H1 (cell line): ENCODE measurements around the gene KREMEN1. TPM values are rescaled to one million over a fixed set of nuclear protein-coding genes. Genes with fewer than 3 reads are reported as not detected.

Experiments
- CTCF ChIA-PET: fragments of 300-600 bp; sonication (Branson Sonifier 250); formaldehyde crosslinking; loops from one replicate; lab custom pipeline; 2021; ENCODE audit not compliant: partially characterized antibody; lab: Charles Lee
- POLR2A ChIA-PET: fragments of 300-600 bp; sonication (Branson Sonifier 250); formaldehyde crosslinking; loops from one replicate; lab custom pipeline; 2021; ENCODE audit warnings: inconsistent platforms; ENCODE audit not compliant: partially characterized antibody; lab: Charles Lee
- DNase-seq, 2 experiments: peaks; one replicate each; pipeline versions ENCODE4 v3.0.0 to v3.0.0-alpha.2; 2010 to 2022; ENCODE audit warnings: low spot score in 2 of 2, low read depth in 1 of 2, mixed read lengths in 1 of 2
- FAIRE-seq: peaks from 2 replicates; lab custom pipeline; 2011; peaks lifted over from hg19 to GRCh38; lab: Jason Lieb, UNC
- H2AFZ ChIP-seq: 2 replicates; pipeline ENCODE4 v1.8.1; 2012; ENCODE audit warnings: low read length, inconsistent platforms
- H2AK5ac ChIP-seq: 2 replicates; pipeline ENCODE4 v1.6.1; 2013; ENCODE audit warnings: low read depth, low read length
- H2BK120ac ChIP-seq: replicated peaks from 2 replicates; pipeline ENCODE3; 2013; ENCODE audit warnings: low read depth, low read length, inconsistent platforms
- H2BK12ac ChIP-seq: 2 replicates; pipeline ENCODE4 v1.6.1; 2013; ENCODE audit warnings: low read depth, low read length
- H2BK15ac ChIP-seq: 2 replicates; pipeline ENCODE4 v1.6.1; 2013; ENCODE audit warnings: low read length
- H2BK20ac ChIP-seq: 2 replicates; pipeline ENCODE4 v1.6.1; 2013; ENCODE audit warnings: low read length
- H2BK5ac ChIP-seq: 2 replicates; pipeline ENCODE4 v1.6.1; 2013; ENCODE audit warnings: low read depth, low read length
- H3K14ac ChIP-seq: 2 replicates; pipeline ENCODE4 v1.6.1; 2013; ENCODE audit warnings: inconsistent platforms; ENCODE audit not compliant: insufficient read length
- H3K18ac ChIP-seq: 2 replicates; pipeline ENCODE4 v1.6.1; 2013; ENCODE audit warnings: low read length; ENCODE audit errors: extremely low read depth
- H3K23ac ChIP-seq: 2 replicates; pipeline ENCODE4 v1.6.1; 2013; ENCODE audit warnings: inconsistent platforms; ENCODE audit not compliant: insufficient read length
- H3K23me2 ChIP-seq: 2 replicates; pipeline ENCODE4 v1.6.1; 2013; ENCODE audit warnings: low read depth, low read length
- H3K27ac ChIP-seq: 2 replicates; pipeline ENCODE4 v1.6.1; 2011; ENCODE audit warnings: low read depth, low read length, inconsistent platforms
- H3K27me3 ChIP-seq, 4 experiments: replicated peaks in 1 of 4; 1 replicate in 1 of 4; 2 replicates in 3 of 4; pipeline versions ENCODE4 v1.6.1 to v1.8.1; 2011 to 2013; ENCODE audit warnings: low read length in 3 of 4, mild to moderate bottlenecking in 3 of 4, inconsistent platforms in 2 of 4, mixed read lengths in 2 of 4, moderate library complexity in 1 of 4; ENCODE audit not compliant: control insufficient read depth in 3 of 4, insufficient read depth in 3 of 4; ENCODE audit errors: extremely low read depth in 1 of 4
- H3K36me3 ChIP-seq, 4 experiments: 2 replicates each; pipeline versions ENCODE4 v1.6.1 to v1.8.1; 2011 to 2013; ENCODE audit warnings: mild to moderate bottlenecking in 4 of 4, low read length in 3 of 4, moderate library complexity in 2 of 4, control low read depth in 1 of 4, inconsistent platforms in 1 of 4; ENCODE audit not compliant: insufficient read depth in 4 of 4, control insufficient read depth in 2 of 4
- H3K4ac ChIP-seq: replicated peaks from 2 replicates; pipeline ENCODE3; 2013; ENCODE audit warnings: low read length, low read depth, mixed read lengths, inconsistent platforms; ENCODE audit not compliant: insufficient read length
- H3K4me1 ChIP-seq, 4 experiments: replicated peaks in 1 of 4; 1 replicate in 1 of 4; 2 replicates in 3 of 4; pipeline versions ENCODE4 v1.6.1 to v1.8.1; 2011 to 2013; ENCODE audit warnings: low read length in 3 of 4, inconsistent platforms in 2 of 4, mixed read lengths in 1 of 4; ENCODE audit not compliant: insufficient read depth in 4 of 4, control insufficient read depth in 3 of 4
- H3K4me2 ChIP-seq, 2 experiments: 2 replicates each; pipeline versions ENCODE4 v1.6.1 to v1.8.1; 2011 to 2013; ENCODE audit warnings: low read depth in 2 of 2, low read length in 2 of 2, control low read depth in 1 of 2, inconsistent platforms in 1 of 2, mild to moderate bottlenecking in 1 of 2; ENCODE audit not compliant: insufficient read depth in 1 of 2
- H3K4me3 ChIP-seq, 4 experiments: fragments of 200-600, 300-600 bp in 1 of 4; sonication (generic), shearing (Covaris generic), sonication (Bioruptor Twin) in 1 of 4; 2 replicates each; pipeline versions ENCODE4 v1.5.1 to v1.8.1; 2011 to 2016; ENCODE audit warnings: low read length in 4 of 4, low read depth in 3 of 4, control low read depth in 2 of 4, inconsistent platforms in 2 of 4, mild to moderate bottlenecking in 2 of 4, mixed read lengths in 1 of 4, moderate library complexity in 1 of 4; ENCODE audit not compliant: insufficient read depth in 2 of 4; ENCODE audit errors: extremely low read depth in 1 of 4
- H3K56ac ChIP-seq: replicated peaks from 2 replicates; pipeline ENCODE3; 2013; ENCODE audit warnings: low read depth, mild to moderate bottlenecking, mixed read lengths, low read length, inconsistent platforms; ENCODE audit not compliant: insufficient read length
- H3K79me1 ChIP-seq: 2 replicates; pipeline ENCODE4 v1.6.1; 2013; ENCODE audit warnings: low read depth, low read length, control low read depth
- H3K79me2 ChIP-seq, 2 experiments: 2 replicates each; pipeline versions ENCODE4 v1.6.1 to v1.8.1; 2012 to 2013; ENCODE audit warnings: low read length in 2 of 2, mild to moderate bottlenecking in 2 of 2, inconsistent platforms in 1 of 2; ENCODE audit not compliant: insufficient read depth in 2 of 2, control insufficient read depth in 1 of 2
- H3K9ac ChIP-seq, 4 experiments: replicated peaks in 1 of 4; 1 replicate in 1 of 4; 2 replicates in 3 of 4; pipeline versions ENCODE4 v1.6.1 to v1.8.1; 2011 to 2013; ENCODE audit warnings: low read depth in 3 of 4, low read length in 3 of 4, control low read depth in 2 of 4, mild to moderate bottlenecking in 2 of 4, moderate library complexity in 2 of 4, inconsistent platforms in 1 of 4; ENCODE audit errors: extremely low read depth in 1 of 4
- H3K9me3 ChIP-seq, 2 experiments: 2 replicates each; pipeline versions ENCODE4 v1.6.1 to v1.8.1; 2012 to 2013; ENCODE audit warnings: mild to moderate bottlenecking in 2 of 2, moderate library complexity in 2 of 2, control low read depth in 1 of 2, inconsistent platforms in 1 of 2, low read depth in 1 of 2, low read length in 1 of 2, mixed read lengths in 1 of 2; ENCODE audit not compliant: insufficient read depth in 2 of 2
- H4K20me1 ChIP-seq, 2 experiments: replicated peaks in 1 of 2; 2 replicates each; pipeline versions ENCODE3 to v1.8.1; 2011 to 2013; ENCODE audit warnings: inconsistent platforms in 2 of 2, low read length in 2 of 2, mild to moderate bottlenecking in 1 of 2; ENCODE audit not compliant: insufficient read depth in 2 of 2, control insufficient read depth in 1 of 2
- H4K5ac ChIP-seq: 2 replicates; pipeline ENCODE4 v1.6.1; 2013; ENCODE audit warnings: low read length, low read depth, mixed read lengths, inconsistent platforms; ENCODE audit not compliant: insufficient read length
- H4K8ac ChIP-seq: 2 replicates; pipeline ENCODE4 v1.8.0; 2013; ENCODE audit warnings: mild to moderate bottlenecking, moderate library complexity, low read length, inconsistent platforms; ENCODE audit not compliant: insufficient read depth; ENCODE audit errors: extremely low read depth
- H4K91ac ChIP-seq: replicated peaks from 2 replicates; pipeline ENCODE3; 2013; ENCODE audit warnings: low read length, mixed read lengths, inconsistent platforms; ENCODE audit not compliant: insufficient read length
- ATF3 ChIP-seq: IDR thresholded peaks from 2 replicates; pipeline ENCODE4 v1.6.1; 2011; ENCODE audit warnings: low read depth, mild to moderate bottlenecking, low read length; ENCODE audit not compliant: insufficient read depth
- CBX8 ChIP-seq: fragments of 300-800, 300-1000 bp; sonication (generic); IDR thresholded peaks from 2 replicates; pipeline ENCODE4 v1.7.1; 2016; ENCODE audit warnings: low read depth, low read length, borderline replicate concordance
- CREB1 ChIP-seq: IDR thresholded peaks from 2 replicates; pipeline ENCODE4 v1.6.1; 2012; ENCODE audit warnings: inconsistent platforms
- E2F6 ChIP-seq: IDR thresholded peaks from 2 replicates; pipeline ENCODE4 v1.6.1; 2012; ENCODE audit warnings: inconsistent platforms
- HDAC6 ChIP-seq: IDR thresholded peaks from one replicate; pipeline ENCODE4 v1.7.1; 2012; ENCODE audit warnings: low read depth, mild to moderate bottlenecking, inconsistent platforms, low read length, moderate library complexity
- JUN ChIP-seq: IDR thresholded peaks from 2 replicates; pipeline ENCODE4 v1.6.1; 2011; ENCODE audit warnings: low read depth, mild to moderate bottlenecking, improper control_type of control experiment, low read length
- KDM1A ChIP-seq: fragments of 200-600, 300-600 bp; sonication (generic); IDR thresholded peaks from 2 replicates; pipeline ENCODE4 v1.7.1; 2016; ENCODE audit warnings: mild to moderate bottlenecking, low read length, borderline replicate concordance
- KDM5A ChIP-seq: fragments of 200-600 bp; IDR thresholded peaks from 2 replicates; pipeline ENCODE4 v1.7.1; 2012; ENCODE audit warnings: mild to moderate bottlenecking, low read length, inconsistent platforms, mixed read lengths
- POLR2A ChIP-seq, 2 experiments: IDR thresholded peaks; 1 replicate in 1 of 2; 2 replicates in 1 of 2; pipeline ENCODE4 v1.6.1; 2011; ENCODE audit warnings: low read depth in 2 of 2, low read length in 2 of 2, mild to moderate bottlenecking in 2 of 2; ENCODE audit errors: control extremely low read depth in 1 of 2
- POLR2AphosphoS5 ChIP-seq: IDR thresholded peaks from 2 replicates; pipeline ENCODE4 v1.6.1; 2011; ENCODE audit warnings: low read depth, low read length
- RAD21 ChIP-seq, 2 experiments: IDR thresholded peaks in 1 of 2; conservative IDR thresholded peaks in 1 of 2; 2 replicates each; pipeline ENCODE4 v1.6.1; 2011; ENCODE audit warnings: low read depth in 2 of 2, low read length in 2 of 2, improper control_type of control experiment in 1 of 2, inconsistent platforms in 1 of 2, mild to moderate bottlenecking in 1 of 2, moderate library complexity in 1 of 2
- RBBP5 ChIP-seq: IDR thresholded peaks from 2 replicates; pipeline ENCODE4 v1.7.1; 2012; ENCODE audit warnings: low read depth, mild to moderate bottlenecking, inconsistent platforms, low read length, moderate library complexity, borderline replicate concordance
- SIRT6 ChIP-seq: IDR thresholded peaks from one replicate; pipeline ENCODE4 v1.7.1; 2012; ENCODE audit warnings: low read length, inconsistent platforms
- SP1 ChIP-seq: IDR thresholded peaks from 2 replicates; pipeline ENCODE4 v1.6.1; 2011; ENCODE audit warnings: low read depth, low read length
- SP4 ChIP-seq: IDR thresholded peaks from 2 replicates; pipeline ENCODE4 v1.6.1; 2012; ENCODE audit warnings: low read length, inconsistent platforms
- WGBS, 2 experiments: shearing (Covaris generic) in 1 of 2; methylation state at CpG; one replicate each; pipeline versions ENCODE4 v1.1.6 to v1.1.7; 2013 to 2015; ENCODE audit warnings: low lambda C conversion rate in 2 of 2, mixed read lengths in 2 of 2, inconsistent platforms in 1 of 2, low coverage in 1 of 2, missing lambda C conversion rate in 1 of 2; ENCODE audit not compliant: insufficient replicate concordance in 2 of 2, insufficient coverage in 1 of 2, insufficient read length in 1 of 2; ENCODE audit errors: extremely low coverage in 1 of 2, missing lambda C conversion rate in 1 of 2; 5-methylcytosine and 5-hydroxymethylcytosine counted together
- polyA plus RNA-seq, 7 experiments: library from polyadenylated mRNA; depleted of rRNA in 3 of 7; stranded (reverse) in 5 of 7; unstranded in 2 of 7; fragments of >200 nt in 5 of 7; fragments of 200-250 nt in 2 of 7; gene quantifications; 1 replicate in 5 of 7; 2 replicates in 1 of 7; 4 replicates in 1 of 7; pipeline versions ENCODE4 v1.2.1 to v1.2.3, GENCODE V29; 2011 to 2013; ENCODE audit warnings: missing spikeins in 2 of 7, mixed read lengths in 2 of 7
- total RNA-seq: library from RNA; stranded (reverse); fragmentation: NEBNext Ultra II Directional; extraction: Animal tissue kit (Norgen Biotek cat#: 25700); gene quantifications from 2 replicates; pipeline ENCODE4 v1.2.1, GENCODE V29; 2021

Gene KREMEN1
- total and polyA plus RNA-seq, 2 of the 8 experiments (the other 6 are each of a cell fraction or from before 2014, with no cell fraction given) = 2.1 to 3.2 TPM

- H3K56ac ChIP-seq = no peak overlapping the region
- no peak overlapping the region for H3K4me3 ChIP-seq
- H3K27ac ChIP-seq = no peak overlapping the region
- H4K5ac ChIP-seq = no peak overlapping the region
- H3K9me3 ChIP-seq = no peaks in the 10 kb centered on the region
- H2BK120ac ChIP-seq = no peak overlapping the region
- no peaks in the 10 kb centered on the region for H3K27me3 ChIP-seq
- H3K23me2 ChIP-seq = no peaks in the 10 kb centered on the region; the same call in 1 of the 2 replicates
- no peak overlapping the region for H3K23ac ChIP-seq
- no peaks in the 10 kb centered on the region for H3K79me2 ChIP-seq
- no peak overlapping the region for H2AK5ac ChIP-seq
- H3K4me2 ChIP-seq = no peak overlapping the region
- H3K14ac ChIP-seq = no peak overlapping the region
- H3K4me1 ChIP-seq = peaks cover 0 to 4% (median 3%) of the 10 kb centered on the region in 4 experiments; a peak in 4 of 7 replicates
- 97% methylated on average over 5 of the region's 5 CpGs; no CpG with 5 or more reads in 1 of the 2 experiments for WGBS, 2 experiments
- H3K9ac ChIP-seq = no peak overlapping the region
- ChIA-PET CTCF (interaction anchor here (0.6 to 1.3 kb wide), 4 partner anchors 9 to 334 kb away, joined by 3 to 4 read pairs (median 3); no protein-coding TSS in a partner anchor), POLR2A (no interaction called here)
- no peak overlapping the region for H2BK15ac ChIP-seq
- H2BK12ac ChIP-seq = no peak overlapping the region
- H3K79me1 ChIP-seq = no peaks in the 10 kb centered on the region
- H4K91ac ChIP-seq = no peak overlapping the region
- FAIRE-seq (no peak), DNase-seq (no peak)
- no peak overlapping the region for H2AFZ ChIP-seq
- no peak overlapping the region for H3K4ac ChIP-seq
- H3K18ac ChIP-seq = no peak overlapping the region
- H2BK20ac ChIP-seq = no peak overlapping the region
- no peak overlapping the region for H4K8ac ChIP-seq
- no peaks in the 10 kb centered on the region for H3K36me3 ChIP-seq
- no peak overlapping the region for H2BK5ac ChIP-seq
- H4K20me1 ChIP-seq = no peaks in the 10 kb centered on the region
- TF ChIP-seq SP4 (no peak), SP1 (no peak), RBBP5 (no peak), ATF3 (no peak), RAD21 (IDR thresholded peaks at IDR 0.05 in 1 of 2, conservative IDR thresholded peaks at IDR 0.05 in 1 of 2; ENCODE audit: low read depth in 2 of 2, low read length in 2 of 2) (no peak), E2F6 (no peak), SIRT6 (no peak), KDM5A (no peak), HDAC6 (no peak), CBX8 (no peak), CREB1 (no peak), JUN (no peak), KDM1A (no peak), POLR2AphosphoS5 (no peak), POLR2A (IDR thresholded peaks at IDR 0.05; ENCODE audit: control extremely low read depth in 1 of 2, low read depth in 2 of 2, low read length in 2 of 2) (no peak)
These were observed 35.3 kb downstream of the KREMEN1 start for GRCh38 chr22:29108137-29108536.
